Measurements from ENCODE around the gene DHX8.

DHX8 gene

DNA sequence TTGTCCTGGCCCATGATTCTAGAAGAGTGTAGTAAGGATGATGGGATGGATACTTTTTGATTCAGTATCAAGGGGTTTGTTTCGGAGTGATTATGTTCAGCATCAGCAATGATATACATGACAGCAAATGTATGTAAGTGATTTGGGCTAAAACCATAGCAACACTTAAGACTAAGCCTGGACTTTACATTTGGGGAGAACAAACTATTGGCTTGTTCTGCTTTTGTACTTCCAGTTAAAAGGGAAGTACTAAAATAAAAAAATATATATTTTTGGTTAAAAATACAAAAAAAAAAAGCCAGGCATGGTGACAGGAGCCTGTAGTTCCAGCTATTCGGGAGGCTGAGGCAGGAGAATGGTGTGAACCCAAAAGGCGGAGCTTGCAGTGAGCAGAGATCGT lies 20.5 kb upstream of the DHX8 start:
- FAIRE-seq, result no peak
- TF ChIP-seq, protein P1, sequence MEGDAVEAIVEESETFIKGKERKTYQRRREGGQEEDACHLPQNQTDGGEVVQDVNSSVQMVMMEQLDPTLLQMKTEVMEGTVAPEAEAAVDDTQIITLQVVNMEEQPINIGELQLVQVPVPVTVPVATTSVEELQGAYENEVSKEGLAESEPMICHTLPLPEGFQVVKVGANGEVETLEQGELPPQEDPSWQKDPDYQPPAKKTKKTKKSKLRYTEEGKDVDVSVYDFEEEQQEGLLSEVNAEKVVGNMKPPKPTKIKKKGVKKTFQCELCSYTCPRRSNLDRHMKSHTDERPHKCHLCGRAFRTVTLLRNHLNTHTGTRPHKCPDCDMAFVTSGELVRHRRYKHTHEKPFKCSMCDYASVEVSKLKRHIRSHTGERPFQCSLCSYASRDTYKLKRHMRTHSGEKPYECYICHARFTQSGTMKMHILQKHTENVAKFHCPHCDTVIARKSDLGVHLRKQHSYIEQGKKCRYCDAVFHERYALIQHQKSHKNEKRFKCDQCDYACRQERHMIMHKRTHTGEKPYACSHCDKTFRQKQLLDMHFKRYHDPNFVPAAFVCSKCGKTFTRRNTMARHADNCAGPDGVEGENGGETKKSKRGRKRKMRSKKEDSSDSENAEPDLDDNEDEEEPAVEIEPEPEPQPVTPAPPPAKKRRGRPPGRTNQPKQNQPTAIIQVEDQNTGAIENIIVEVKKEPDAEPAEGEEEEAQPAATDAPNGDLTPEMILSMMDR (IDR thresholded peaks at IDR 0.05; ENCODE audit: insufficient read depth, missing control alignments), result no peak
- no peak for DNase-seq (ENCODE audit: insufficient read length, low spot score)

DNA sequence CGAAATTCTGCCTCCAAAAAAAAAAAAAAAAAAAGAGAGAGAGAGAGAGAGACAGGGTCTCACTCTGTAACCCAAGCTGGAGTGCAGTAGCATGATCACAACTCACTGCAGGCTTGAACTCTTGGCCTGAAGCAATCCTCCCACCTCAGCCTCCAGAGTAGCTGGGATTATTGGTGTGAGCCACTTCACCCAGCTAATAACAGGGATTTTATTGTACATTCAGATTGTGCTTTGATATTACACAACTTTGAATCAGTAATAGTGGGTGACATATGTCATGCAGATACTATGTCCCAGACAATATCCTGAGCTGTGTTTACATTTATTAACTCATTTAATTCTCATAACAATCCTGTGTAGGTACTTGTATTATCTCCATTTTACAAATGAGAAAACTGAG lies 19.7 kb upstream of the DHX8 start:
- TF ChIP-seq, protein P1 (IDR thresholded peaks at IDR 0.05; ENCODE audit: insufficient read depth, missing control alignments), result no peak
- DNase-seq (ENCODE audit: insufficient read length, low spot score) (no peak), FAIRE-seq (no peak)

DNA sequence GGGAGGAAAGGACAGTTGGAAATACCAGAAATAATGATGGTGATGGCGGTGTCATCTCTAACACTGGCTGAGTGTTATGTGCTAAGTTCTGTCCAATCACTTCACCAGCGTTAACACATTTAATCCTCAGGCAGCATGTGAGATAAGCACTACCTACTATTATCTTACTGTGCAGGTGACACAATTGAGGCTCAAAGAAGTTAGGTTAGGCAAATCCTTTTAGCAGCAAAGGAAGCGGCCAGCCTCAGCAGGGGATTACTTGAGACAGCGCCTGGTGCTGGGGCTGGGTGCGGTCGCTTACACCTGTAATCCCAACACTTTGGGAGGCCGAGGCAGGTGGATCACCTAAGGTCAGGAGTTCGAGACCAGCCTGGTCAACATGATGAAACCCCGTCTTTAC lies 18.7 kb upstream of the DHX8 start:
- DNase-seq (ENCODE audit: insufficient read length, low spot score) (peak; percentile 52), FAIRE-seq (no peak)
- TF ChIP-seq, protein P1 (IDR thresholded peaks at IDR 0.05; ENCODE audit: insufficient read depth, missing control alignments), result no peak

DNA sequence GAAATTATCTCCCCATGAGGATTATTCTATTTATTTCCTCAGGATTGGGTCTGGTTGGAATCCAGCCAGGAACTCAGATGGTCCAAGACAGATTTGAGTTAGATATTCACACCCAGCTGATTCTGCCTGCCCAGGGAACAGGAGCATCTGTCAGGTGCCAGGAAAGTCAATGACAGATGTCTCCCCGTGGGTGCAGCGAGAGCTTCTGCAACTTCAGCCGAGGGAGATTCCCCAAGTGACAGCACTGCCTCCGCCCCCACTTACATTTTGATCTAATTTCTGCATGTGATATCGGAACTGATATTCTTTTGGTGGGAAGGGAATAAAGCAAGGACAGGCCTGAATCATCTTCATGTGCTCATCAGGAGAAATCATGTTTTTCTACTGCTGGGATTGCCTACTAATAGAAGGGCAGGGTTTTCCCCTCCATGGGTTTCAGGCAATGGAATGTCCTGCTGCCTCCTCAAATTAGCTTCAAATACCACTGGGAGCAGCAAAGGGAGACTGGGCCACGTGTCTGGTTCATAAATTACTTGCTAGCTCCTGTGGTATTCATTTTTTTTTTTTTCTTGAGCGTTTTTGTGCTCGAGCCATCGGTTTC lies 15.7 kb upstream of the DHX8 start:
- no peak for DNase-seq (ENCODE audit: insufficient read length, low spot score)
- TF ChIP-seq, protein P1 (IDR thresholded peaks at IDR 0.05; ENCODE audit: insufficient read depth, missing control alignments), result no peak
- FAIRE-seq, result no peak

DNA sequence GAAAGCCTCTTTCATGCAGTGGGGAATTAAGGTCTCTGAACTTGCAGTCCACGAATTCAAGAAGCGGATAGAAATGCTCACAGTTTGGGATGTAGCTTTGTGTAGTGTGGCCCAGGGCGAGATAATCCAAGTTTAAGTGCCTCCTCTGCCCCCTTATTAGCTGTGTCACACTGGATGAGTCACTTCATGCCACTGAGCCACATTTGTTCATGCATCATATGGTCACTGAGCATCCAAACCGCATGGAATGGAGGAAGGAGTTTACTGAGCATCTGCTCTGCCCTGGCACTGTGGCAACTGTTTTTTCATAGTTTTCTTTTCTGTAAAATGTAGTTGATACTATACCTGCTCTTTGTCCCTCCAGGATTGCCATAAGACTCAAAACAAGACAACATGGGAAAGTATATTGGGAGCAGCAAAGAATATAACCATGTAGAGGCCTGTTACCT lies 15.1 kb upstream of the DHX8 start:
- FAIRE-seq (no peak), DNase-seq (ENCODE audit: insufficient read length, low spot score) (no peak)
- TF ChIP-seq, protein P1 (IDR thresholded peaks at IDR 0.05; ENCODE audit: insufficient read depth, missing control alignments), result no peak

DNA sequence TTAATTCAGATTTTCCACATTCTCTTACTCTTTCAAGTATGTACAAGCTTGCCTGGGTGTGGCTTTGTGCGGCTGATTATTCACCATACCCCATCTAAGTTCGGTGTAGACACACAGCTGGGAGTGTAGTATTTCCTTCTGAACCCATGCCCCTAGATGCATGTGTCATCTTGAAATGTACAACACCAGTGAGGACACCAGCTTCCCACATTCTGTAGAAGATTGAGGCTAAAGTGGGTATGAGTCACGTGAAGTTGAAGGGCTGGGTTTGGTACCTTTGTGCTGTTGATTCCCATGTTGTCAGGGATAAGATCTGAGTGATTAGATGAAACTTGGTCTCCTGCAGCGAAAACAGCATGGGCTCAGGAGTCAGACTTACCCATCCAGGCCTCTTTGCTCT lies 14.6 kb upstream of the DHX8 start:
- TF ChIP-seq, protein P1 (IDR thresholded peaks at IDR 0.05; ENCODE audit: insufficient read depth, missing control alignments), result no peak
- DNase-seq (ENCODE audit: insufficient read length, low spot score) (no peak), FAIRE-seq (no peak)

DNA sequence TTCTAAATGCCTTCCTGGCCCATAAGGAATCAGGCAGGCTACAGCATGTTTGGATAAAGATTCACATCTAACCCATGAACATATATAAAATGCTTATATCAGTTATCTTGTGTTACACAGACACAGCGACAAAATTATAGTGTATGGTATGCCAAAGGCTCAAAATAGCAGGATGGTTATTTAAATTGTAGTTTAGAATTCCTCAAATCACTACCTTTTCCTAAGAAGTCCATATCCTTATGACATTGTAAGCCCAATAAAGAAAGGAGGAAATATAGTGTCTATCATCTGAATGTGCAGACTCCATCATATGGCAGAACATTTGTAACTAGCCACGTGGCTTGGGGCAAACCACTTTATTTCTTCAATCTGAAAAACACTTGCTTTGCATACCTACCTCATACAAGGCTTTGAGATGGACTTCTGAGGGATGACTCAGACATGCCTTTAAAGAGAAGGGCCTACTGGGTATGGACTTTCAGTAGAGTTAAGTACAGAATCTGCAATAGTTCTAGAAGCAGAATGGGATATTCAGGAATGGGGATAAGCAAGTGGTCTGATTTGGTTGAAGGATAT lies 12.1 kb upstream of the DHX8 start:
- TF ChIP-seq, protein P1 (IDR thresholded peaks at IDR 0.05; ENCODE audit: insufficient read depth, missing control alignments), result no peak
- DNase-seq (ENCODE audit: insufficient read length, low spot score) (no peak), FAIRE-seq (no peak)
